Suprapubic skin (tissue), 4 donors: ENCODE data around the gene MRPL24.

Experiments used
- EP300 ChIP-seq: sonication (generic); formaldehyde crosslinking; IDR thresholded peaks from one replicate; pipeline ENCODE4 v1.6.1; 2017; ENCODE audit warnings: antibody characterized with exemption
- POLR2A ChIP-seq, 2 donors: fragments of 450-650 bp; IDR thresholded peaks; one replicate each; pipeline ENCODE4 v1.6.1; 2017; ENCODE audit warnings: antibody characterized with exemption in 2 of 2, mild to moderate bottlenecking in 2 of 2, moderate library complexity in 2 of 2
- POLR2AphosphoS5 ChIP-seq, 3 donors: sonication (generic); formaldehyde crosslinking; IDR thresholded peaks; one replicate each; pipeline ENCODE4 v1.6.1; 2017; ENCODE audit warnings: antibody characterized with exemption in 3 of 3
- TF ChIP-seq, protein P1 (sequence below), 2 donors: fragments of 200-600 bp in 1 of 2; fragments of 450-650 bp in 1 of 2; sonication (generic) in 1 of 2; IDR thresholded peaks; one replicate each; pipeline ENCODE4 v1.5.1; 2016 to 2019; ENCODE audit warnings: antibody characterized with exemption in 2 of 2, mild to moderate bottlenecking in 1 of 2, moderate library complexity in 1 of 2

DNA sequence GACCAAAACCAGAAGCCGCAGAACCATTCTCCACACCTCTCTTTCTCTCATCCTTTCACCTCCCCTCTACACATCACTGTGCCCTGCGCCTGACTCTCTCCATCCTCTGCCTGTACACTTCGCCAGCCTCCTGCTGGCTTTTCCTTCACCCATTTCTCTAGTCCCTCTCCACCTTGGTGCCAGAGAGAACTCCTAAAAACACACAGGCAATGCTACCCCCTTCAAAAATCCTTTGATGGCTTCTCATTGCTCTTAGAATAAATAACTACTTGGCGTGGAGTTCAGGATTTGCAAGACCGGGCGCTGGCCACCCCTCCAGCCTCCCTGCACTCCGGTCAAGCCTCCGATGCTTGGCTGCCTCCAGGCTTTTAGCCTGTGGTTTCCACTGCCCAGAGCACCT, 44.1 kb downstream of the MRPL24 start:
- no peak for TF ChIP-seq EP300
- no peak for TF ChIP-seq POLR2A (IDR thresholded peaks at IDR 0.05)
- TF ChIP-seq, protein P1, sequence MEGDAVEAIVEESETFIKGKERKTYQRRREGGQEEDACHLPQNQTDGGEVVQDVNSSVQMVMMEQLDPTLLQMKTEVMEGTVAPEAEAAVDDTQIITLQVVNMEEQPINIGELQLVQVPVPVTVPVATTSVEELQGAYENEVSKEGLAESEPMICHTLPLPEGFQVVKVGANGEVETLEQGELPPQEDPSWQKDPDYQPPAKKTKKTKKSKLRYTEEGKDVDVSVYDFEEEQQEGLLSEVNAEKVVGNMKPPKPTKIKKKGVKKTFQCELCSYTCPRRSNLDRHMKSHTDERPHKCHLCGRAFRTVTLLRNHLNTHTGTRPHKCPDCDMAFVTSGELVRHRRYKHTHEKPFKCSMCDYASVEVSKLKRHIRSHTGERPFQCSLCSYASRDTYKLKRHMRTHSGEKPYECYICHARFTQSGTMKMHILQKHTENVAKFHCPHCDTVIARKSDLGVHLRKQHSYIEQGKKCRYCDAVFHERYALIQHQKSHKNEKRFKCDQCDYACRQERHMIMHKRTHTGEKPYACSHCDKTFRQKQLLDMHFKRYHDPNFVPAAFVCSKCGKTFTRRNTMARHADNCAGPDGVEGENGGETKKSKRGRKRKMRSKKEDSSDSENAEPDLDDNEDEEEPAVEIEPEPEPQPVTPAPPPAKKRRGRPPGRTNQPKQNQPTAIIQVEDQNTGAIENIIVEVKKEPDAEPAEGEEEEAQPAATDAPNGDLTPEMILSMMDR (IDR thresholded peaks at IDR 0.05) = no peak
- TF ChIP-seq POLR2AphosphoS5 (IDR thresholded peaks at IDR 0.05) = no peak
